Activated CD8-positive, alpha-beta memory T cell treated with anti-CD3 and anti-CD28 coated beads, Interleukin-2, amount 10 ng/mL, durations not matched to agents 7 days and 5 days (primary cell): ENCODE results near the gene HTRA3. TPM values are rescaled to one million over a fixed set of nuclear protein-coding genes. Genes with fewer than 3 reads are reported as not detected.

Experiments used
- ATAC-seq: fragments of 150-1000 bp; cut with Tn5 transposase; one replicate; pipeline ENCODE4 v1.10.0; 2021; ENCODE audit warnings: moderate library complexity
- CTCF ChIA-PET: fragments of 350-600 bp; sonication (Branson Sonifier 250); formaldehyde crosslinking; loops from one replicate; lab custom pipeline; 2021; ENCODE audit warnings: antibody characterized with exemption; lab: Charles Lee
- DNase-seq: peaks from one replicate; pipeline ENCODE4 v3.0.0-alpha.2; 2020
- H3K27ac Mint-ChIP-seq: one replicate; pipeline ENCODE4 v1.8.0; 2021; ENCODE audit warnings: mild to moderate bottlenecking, mixed read lengths
- H3K27me3 Mint-ChIP-seq: one replicate; pipeline ENCODE4 v1.8.0; 2021; ENCODE audit warnings: mixed read lengths
- H3K36me3 Mint-ChIP-seq: one replicate; pipeline ENCODE4 v1.8.0; 2021; ENCODE audit warnings: mild to moderate bottlenecking, mixed read lengths
- H3K4me1 Mint-ChIP-seq: one replicate; pipeline ENCODE4 v1.8.0; 2021; ENCODE audit warnings: mixed read lengths
- H3K4me3 Mint-ChIP-seq: one replicate; pipeline ENCODE4 v1.8.0; 2021; ENCODE audit warnings: mild to moderate bottlenecking, moderate library complexity, mixed read lengths
- H3K9me3 Mint-ChIP-seq: one replicate; pipeline ENCODE4 v1.8.0; 2022; ENCODE audit warnings: low read depth, mixed read lengths
- total RNA-seq, 2 experiments: library from RNA; stranded (reverse); gene quantifications; one replicate each; pipeline ENCODE4 v1.2.3, GENCODE V29; 2021

The HTRA3 gene
- total RNA-seq, 2 experiments from 2014 or later = not detected

DNA sequence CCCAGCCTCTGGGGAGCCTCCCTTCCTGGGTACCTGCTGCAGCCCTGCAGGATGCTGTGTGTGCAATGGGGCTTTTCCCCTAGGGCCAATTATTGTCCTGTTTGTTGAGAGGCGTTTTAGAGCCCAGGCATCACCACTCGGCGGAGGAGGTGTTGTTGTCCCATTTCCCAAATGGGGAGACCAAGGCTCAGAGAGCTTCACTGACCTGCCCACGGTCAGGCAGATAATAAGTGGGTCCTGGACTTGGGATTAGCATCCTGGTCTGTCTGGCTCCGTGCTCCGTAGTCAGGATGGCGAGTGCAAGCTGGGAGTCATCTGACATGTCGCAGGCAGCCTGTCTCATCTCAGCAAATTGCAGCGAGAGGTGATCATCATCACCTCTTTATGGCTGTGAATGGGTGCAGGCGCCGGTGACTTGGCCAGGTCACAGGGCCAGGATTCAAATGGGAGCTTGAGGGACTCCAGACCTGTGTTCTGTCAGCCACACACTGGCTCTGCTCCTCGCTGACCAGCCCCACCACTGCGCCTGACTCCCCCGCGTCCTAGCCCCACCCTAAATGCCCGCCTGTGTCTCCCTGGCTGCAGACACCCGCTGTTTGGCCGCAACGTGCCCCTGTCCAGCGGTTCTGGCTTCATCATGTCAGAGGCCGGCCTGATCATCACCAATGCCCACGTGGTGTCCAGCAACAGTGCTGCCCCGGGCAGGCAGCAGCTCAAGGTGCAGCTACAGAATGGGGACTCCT lies 16.6 kb downstream of the HTRA3 start:
- Mint-ChIP-seq H3K27ac (no peak overlapping the region), H3K9me3 (no peaks in the 10 kb centered on the region), H3K36me3 (no peaks in the 10 kb centered on the region)

GRCh38 chr4:8286719-8287342 lies 17.3 kb downstream of the HTRA3 start:
- Mint-ChIP-seq H3K4me1 (no peaks in the 10 kb centered on the region), H3K36me3 (no peaks in the 10 kb centered on the region), H3K27ac (no peak overlapping the region), H3K9me3 (no peaks in the 10 kb centered on the region), H3K4me3 (no peak overlapping the region), H3K27me3 (no peaks in the 10 kb centered on the region)
- ATAC-seq (no peak), DNase-seq (no peak)
- CTCF ChIA-PET = no interaction called here

More for the DNA sequence above, 16.6 kb downstream of the HTRA3 start:
- no peak for DNase-seq
- H3K4me1 Mint-ChIP-seq = no peaks in the 10 kb centered on the region
- CTCF ChIA-PET = no interaction called here
- H3K4me3 Mint-ChIP-seq = no peak overlapping the region
- H3K27me3 Mint-ChIP-seq = no peaks in the 10 kb centered on the region
- no peak for ATAC-seq

GRCh38 chr4:8287343-8288280 lies 18.1 kb downstream of the HTRA3 start:
- Mint-ChIP-seq H3K4me3 (no peak overlapping the region), H3K4me1 (no peaks in the 10 kb centered on the region), H3K9me3 (no peaks in the 10 kb centered on the region), H3K27me3 (no peaks in the 10 kb centered on the region), H3K36me3 (no peaks in the 10 kb centered on the region), H3K27ac (no peak overlapping the region)
- ATAC-seq = no peak
- CTCF ChIA-PET = no interaction called here
- no peak for DNase-seq

- H3K9me3 Mint-ChIP-seq = no peaks in the 10 kb centered on the region
- CTCF ChIA-PET = interaction anchor here (0.7 kb wide), 1 partner anchor 152 kb away, joined by 3 read pairs; no protein-coding TSS in a partner anchor
- H3K27ac Mint-ChIP-seq = no peak overlapping the region
- no peaks in the 10 kb centered on the region for H3K4me1 Mint-ChIP-seq
- ATAC-seq = no peak
- H3K27me3 Mint-ChIP-seq = no peaks in the 10 kb centered on the region
- no peak for DNase-seq
- H3K36me3 Mint-ChIP-seq = no peaks in the 10 kb centered on the region
- no peak overlapping the region for H3K4me3 Mint-ChIP-seq
Measured at GRCh38 chr4:8289151-8289750, 19.7 kb downstream of the HTRA3 start.

GRCh38 chr4:8289956-8290700 lies 20.6 kb downstream of the HTRA3 start:
- no peak overlapping the region for H3K4me3 Mint-ChIP-seq
- H3K36me3 Mint-ChIP-seq = no peaks in the 10 kb centered on the region
- H3K4me1 Mint-ChIP-seq = no peaks in the 10 kb centered on the region
- no peak for DNase-seq
- CTCF ChIA-PET = interaction anchor here (1.4 kb wide), 1 partner anchor 23 kb away, joined by 4 read pairs; no protein-coding TSS in a partner anchor
- no peaks in the 10 kb centered on the region for H3K27me3 Mint-ChIP-seq
- H3K27ac Mint-ChIP-seq = no peak overlapping the region
- no peaks in the 10 kb centered on the region for H3K9me3 Mint-ChIP-seq
- ATAC-seq = no peak

- Mint-ChIP-seq H3K4me3 (no peak overlapping the region), H3K4me1 (no peaks in the 10 kb centered on the region), H3K9me3 (no peaks in the 10 kb centered on the region), H3K36me3 (no peaks in the 10 kb centered on the region), H3K27me3 (no peaks in the 10 kb centered on the region), H3K27ac (no peak overlapping the region)
- ATAC-seq (no peak), DNase-seq (no peak)
- CTCF ChIA-PET = interaction anchor here (1.4 kb wide), 1 partner anchor 24 kb away, joined by 4 read pairs; no protein-coding TSS in a partner anchor
Measured at GRCh38 chr4:8290701-8290970, 21.1 kb downstream of the HTRA3 start.

- Mint-ChIP-seq H3K27ac (no peak overlapping the region), H3K4me3 (no peak overlapping the region), H3K9me3 (no peaks in the 10 kb centered on the region), H3K36me3 (no peaks in the 10 kb centered on the region), H3K4me1 (no peaks in the 10 kb centered on the region), H3K27me3 (no peaks in the 10 kb centered on the region)
- DNase-seq (no peak), ATAC-seq (no peak)
- CTCF ChIA-PET = interaction anchor here (1.4 kb wide), 1 partner anchor 24 kb away, joined by 4 read pairs; no protein-coding TSS in a partner anchor
Measured at GRCh38 chr4:8291036-8291682, 21.6 kb downstream of the HTRA3 start.

DNA sequence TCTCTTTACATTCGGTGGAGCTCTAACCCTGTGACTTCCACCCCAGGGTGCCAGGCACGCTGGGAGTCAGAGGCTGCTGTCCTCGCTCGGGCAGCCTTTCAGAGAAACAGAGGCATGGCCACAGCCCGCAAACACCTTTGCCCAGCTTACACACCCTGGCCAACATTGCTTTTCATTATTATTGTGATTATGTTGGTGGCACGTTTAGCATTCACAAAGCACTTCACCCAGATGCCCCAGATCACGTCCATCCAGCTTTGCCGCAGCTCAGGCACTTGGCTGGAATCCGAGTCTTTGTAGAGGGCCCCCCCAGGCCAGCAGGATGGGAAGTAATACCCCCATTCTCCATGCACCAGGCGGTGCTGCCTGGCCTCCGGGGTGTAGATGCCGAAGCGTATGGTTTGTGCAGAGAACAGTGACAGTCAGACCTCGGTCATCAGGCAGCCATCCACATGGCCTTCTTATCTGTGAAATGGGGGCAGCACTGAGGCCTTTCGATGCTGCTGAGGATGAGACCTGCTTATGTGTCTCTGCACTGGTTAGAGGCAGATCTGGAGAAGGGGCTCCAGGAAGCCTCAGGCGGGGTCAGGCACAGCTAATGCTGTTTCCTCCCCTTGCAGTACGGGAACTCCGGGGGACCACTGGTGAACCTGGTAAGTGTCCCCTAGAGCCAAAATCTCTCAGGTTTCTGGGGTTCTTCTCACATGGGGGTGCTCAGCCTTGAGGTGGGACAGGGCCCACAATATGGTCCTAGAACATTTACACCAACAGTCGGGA lies 22.3 kb downstream of the HTRA3 start:
- Mint-ChIP-seq H3K4me1 (no peaks in the 10 kb centered on the region), H3K4me3 (no peak overlapping the region), H3K9me3 (no peaks in the 10 kb centered on the region), H3K27ac (no peak overlapping the region), H3K36me3 (no peaks in the 10 kb centered on the region), H3K27me3 (no peaks in the 10 kb centered on the region)
- no peak for DNase-seq
- CTCF ChIA-PET = no interaction called here
- ATAC-seq = no peak

DNA sequence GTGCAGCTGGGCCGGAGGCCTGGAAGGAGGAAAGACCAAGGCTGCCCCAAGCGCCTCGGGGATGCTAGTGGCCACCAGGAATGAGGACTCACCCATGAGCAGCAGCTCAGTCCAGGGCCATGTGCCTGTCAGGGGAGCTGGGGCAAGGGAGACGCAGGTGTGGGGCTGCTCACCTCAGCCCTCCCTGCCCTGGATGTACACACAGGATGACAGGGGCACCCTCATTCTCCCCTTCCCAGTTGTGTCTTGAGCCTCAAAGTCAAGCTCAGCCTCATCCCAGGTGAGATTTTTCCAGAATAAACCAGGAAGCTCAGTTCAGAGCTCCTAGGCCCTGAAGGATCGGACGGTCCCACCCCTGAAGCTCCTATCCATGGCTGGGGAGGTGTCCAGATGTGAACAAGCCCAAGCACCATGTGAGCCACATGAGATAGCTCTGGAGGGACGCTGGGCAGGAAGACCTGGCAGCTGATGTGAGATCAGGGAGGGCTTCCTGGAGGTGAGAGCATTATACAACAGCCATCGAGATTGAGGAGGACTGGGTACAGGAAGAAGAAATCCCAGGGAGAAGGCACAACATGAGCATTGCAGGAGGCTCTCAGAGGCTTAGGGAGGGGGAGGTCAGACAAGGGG lies 23.0 kb downstream of the HTRA3 start:
- no peaks in the 10 kb centered on the region for H3K9me3 Mint-ChIP-seq
- H3K4me1 Mint-ChIP-seq = no peaks in the 10 kb centered on the region
- H3K36me3 Mint-ChIP-seq = no peaks in the 10 kb centered on the region
- CTCF ChIA-PET = no interaction called here
- H3K4me3 Mint-ChIP-seq = no peak overlapping the region
- ATAC-seq = no peak
- DNase-seq = no peak
- H3K27ac Mint-ChIP-seq = no peak overlapping the region
- no peaks in the 10 kb centered on the region for H3K27me3 Mint-ChIP-seq

DNA sequence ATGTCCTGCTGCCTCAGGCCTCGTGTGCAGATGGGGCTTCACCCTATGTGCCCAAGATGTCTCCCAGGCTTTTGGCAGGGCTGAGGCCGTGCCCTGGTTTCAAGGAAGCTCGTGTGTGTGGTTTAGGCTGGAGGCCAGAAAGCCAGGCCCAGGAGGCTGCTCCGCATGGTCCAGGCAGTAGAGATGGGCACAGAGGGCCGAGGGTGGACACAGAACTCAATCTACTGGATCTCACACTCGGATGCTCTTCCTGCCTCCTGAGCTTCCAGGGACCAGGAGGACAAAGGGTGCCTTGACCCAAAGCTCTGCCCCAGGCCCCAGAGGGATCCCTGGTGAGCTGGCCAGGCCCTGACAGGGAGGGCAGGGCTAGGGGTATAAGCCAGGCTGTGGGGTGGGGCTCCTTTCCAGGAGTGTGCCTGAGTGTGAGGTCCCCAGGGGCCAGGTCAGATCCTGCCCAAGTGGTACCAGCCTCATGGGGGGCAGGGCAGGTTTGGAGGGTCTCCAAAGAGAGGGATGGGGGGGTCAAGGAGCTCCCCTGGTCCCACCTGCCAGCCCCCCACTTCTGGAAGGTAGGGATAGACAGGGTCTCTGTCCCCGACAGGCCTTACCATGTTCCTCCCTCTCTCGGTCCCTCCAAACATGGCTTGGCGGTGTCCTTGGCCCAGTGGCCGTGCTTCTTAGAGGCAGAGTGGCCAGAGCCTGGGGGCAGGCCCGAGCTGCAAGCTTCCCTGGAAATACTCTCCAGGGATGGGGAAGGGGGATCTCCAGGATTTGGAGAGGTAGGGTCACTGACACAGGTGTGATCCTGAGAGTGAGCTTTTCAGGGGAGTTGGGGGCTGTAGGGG lies 23.8 kb downstream of the HTRA3 start:
- Mint-ChIP-seq H3K9me3 (no peaks in the 10 kb centered on the region), H3K4me1 (no peaks in the 10 kb centered on the region), H3K27ac (no peak overlapping the region), H3K27me3 (peaks cover 6% of the 10 kb centered on the region), H3K36me3 (no peaks in the 10 kb centered on the region), H3K4me3 (no peak overlapping the region)
- CTCF ChIA-PET = no interaction called here
- no peak for ATAC-seq
- DNase-seq = no peak

GRCh38 chr4:8294036-8294435 lies 24.5 kb downstream of the HTRA3 start:
- Mint-ChIP-seq H3K27me3 (peaks cover 6% of the 10 kb centered on the region), H3K4me3 (no peak overlapping the region), H3K4me1 (no peaks in the 10 kb centered on the region), H3K36me3 (no peaks in the 10 kb centered on the region), H3K9me3 (no peaks in the 10 kb centered on the region), H3K27ac (no peak overlapping the region)
- ATAC-seq = no peak
- CTCF ChIA-PET = no interaction called here
- DNase-seq = no peak
